ENCODE data around the gene GJB2.

The GJB2 gene

GRCh38 chr13:20191311-20192157, 1.2 kb downstream of the GJB2 start:
- Histone ChIP-seq H3K79me2 (ENCODE audit: insufficient read depth, low read length) (no peaks in the 10 kb centered on the region), H3K4me3 (ENCODE audit: low read length, poor library complexity, severe bottlenecking) (no peak overlapping the region), H3K27me3 (ENCODE audit: insufficient read depth, low read length, poor library complexity, severe bottlenecking) (no peaks in the 10 kb centered on the region), H2AFZ (ENCODE audit: low read length) (no peak overlapping the region), H3K36me3 (ENCODE audit: insufficient read depth, low read length) (no peaks in the 10 kb centered on the region), H3F3A (ENCODE audit: low read depth) (no peaks in the 10 kb centered on the region), H3K9me2 (replicated peaks; ENCODE audit: low read depth, low read length) (no peaks in the 10 kb centered on the region), H3K9ac (ENCODE audit: low read depth, low read length, poor library complexity, severe bottlenecking) (no peak overlapping the region), H4K20me1 (ENCODE audit: insufficient read depth, low read length, poor library complexity, severe bottlenecking) (no peaks in the 10 kb centered on the region), H3K4me2 (ENCODE audit: low read depth, low read length, poor library complexity, severe bottlenecking) (no peak overlapping the region), H3K9me3 (ENCODE audit: insufficient read depth, low read depth, low read length) (no peaks in the 10 kb centered on the region), H3K4me1 (ENCODE audit: insufficient read depth, low read length, poor library complexity, severe bottlenecking) (no peaks in the 10 kb centered on the region)
- TF ChIP-seq, protein P1, sequence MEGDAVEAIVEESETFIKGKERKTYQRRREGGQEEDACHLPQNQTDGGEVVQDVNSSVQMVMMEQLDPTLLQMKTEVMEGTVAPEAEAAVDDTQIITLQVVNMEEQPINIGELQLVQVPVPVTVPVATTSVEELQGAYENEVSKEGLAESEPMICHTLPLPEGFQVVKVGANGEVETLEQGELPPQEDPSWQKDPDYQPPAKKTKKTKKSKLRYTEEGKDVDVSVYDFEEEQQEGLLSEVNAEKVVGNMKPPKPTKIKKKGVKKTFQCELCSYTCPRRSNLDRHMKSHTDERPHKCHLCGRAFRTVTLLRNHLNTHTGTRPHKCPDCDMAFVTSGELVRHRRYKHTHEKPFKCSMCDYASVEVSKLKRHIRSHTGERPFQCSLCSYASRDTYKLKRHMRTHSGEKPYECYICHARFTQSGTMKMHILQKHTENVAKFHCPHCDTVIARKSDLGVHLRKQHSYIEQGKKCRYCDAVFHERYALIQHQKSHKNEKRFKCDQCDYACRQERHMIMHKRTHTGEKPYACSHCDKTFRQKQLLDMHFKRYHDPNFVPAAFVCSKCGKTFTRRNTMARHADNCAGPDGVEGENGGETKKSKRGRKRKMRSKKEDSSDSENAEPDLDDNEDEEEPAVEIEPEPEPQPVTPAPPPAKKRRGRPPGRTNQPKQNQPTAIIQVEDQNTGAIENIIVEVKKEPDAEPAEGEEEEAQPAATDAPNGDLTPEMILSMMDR (conservative IDR thresholded peaks at IDR 0.05; ENCODE audit: low read length) = no peak
- no peak for TF ChIP-seq EZH2phosphoT487 (IDR thresholded peaks at IDR 0.05; ENCODE audit: borderline replicate concordance)

DNA sequence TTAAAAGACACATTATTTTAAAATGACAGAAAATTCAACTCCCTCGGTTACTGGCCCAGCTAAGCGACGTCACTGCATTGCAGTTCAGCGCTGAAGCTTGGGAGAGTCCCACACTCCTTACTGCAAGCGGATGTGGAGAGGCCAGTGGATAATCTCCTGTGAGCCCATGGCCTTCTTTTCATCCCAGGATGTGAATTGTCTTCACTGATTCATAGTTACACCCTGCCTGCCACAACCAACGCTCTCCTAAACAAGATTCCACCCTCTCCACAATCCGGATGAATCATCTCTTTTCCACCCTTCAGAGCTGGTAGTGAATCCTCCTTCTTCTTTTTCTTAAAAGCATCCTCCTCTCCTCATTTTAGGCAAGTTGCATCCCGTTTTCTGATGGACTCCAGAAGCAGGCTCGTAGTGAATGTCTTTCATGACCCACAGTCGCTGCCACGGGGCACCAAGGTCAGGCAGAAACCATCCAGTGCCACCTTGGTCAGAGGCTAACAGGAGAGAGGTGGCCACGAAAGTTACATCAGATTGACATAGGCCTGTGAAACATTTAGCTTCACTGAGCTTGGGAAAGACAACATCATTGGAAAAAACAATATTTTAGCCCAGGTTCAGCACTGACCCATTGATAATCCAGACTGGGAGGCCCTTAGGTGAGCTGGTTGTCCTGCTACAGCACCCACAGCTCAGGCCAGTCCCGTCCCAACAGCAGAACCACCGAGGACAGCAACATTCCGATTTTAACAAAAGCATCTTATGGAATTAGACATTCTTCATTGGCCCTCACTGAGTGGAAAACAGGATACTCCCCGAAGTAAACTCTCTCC, 2.0 kb downstream of the GJB2 start:
- Histone ChIP-seq H3K79me2 (ENCODE audit: insufficient read depth, low read length) (no peaks in the 10 kb centered on the region), H3F3A (ENCODE audit: low read depth) (no peaks in the 10 kb centered on the region), H3K4me3 (ENCODE audit: low read length, poor library complexity, severe bottlenecking) (no peak overlapping the region), H3K9ac (ENCODE audit: low read depth, low read length, poor library complexity, severe bottlenecking) (no peak overlapping the region), H3K9me2 (replicated peaks; ENCODE audit: low read depth, low read length) (no peaks in the 10 kb centered on the region), H3K27me3 (ENCODE audit: insufficient read depth, low read length, poor library complexity, severe bottlenecking) (no peaks in the 10 kb centered on the region), H2AFZ (ENCODE audit: low read length) (no peak overlapping the region), H4K20me1 (ENCODE audit: insufficient read depth, low read length, poor library complexity, severe bottlenecking) (no peaks in the 10 kb centered on the region), H3K36me3 (ENCODE audit: insufficient read depth, low read length) (no peaks in the 10 kb centered on the region), H3K9me3 (ENCODE audit: insufficient read depth, low read depth, low read length) (no peaks in the 10 kb centered on the region), H3K4me1 (ENCODE audit: insufficient read depth, low read length, poor library complexity, severe bottlenecking) (no peaks in the 10 kb centered on the region), H3K4me2 (ENCODE audit: low read depth, low read length, poor library complexity, severe bottlenecking) (no peak overlapping the region)
- TF ChIP-seq, protein P1 (conservative IDR thresholded peaks at IDR 0.05; ENCODE audit: low read length) = no peak
- TF ChIP-seq EZH2phosphoT487 (IDR thresholded peaks at IDR 0.05; ENCODE audit: borderline replicate concordance) = no peak

DNA sequence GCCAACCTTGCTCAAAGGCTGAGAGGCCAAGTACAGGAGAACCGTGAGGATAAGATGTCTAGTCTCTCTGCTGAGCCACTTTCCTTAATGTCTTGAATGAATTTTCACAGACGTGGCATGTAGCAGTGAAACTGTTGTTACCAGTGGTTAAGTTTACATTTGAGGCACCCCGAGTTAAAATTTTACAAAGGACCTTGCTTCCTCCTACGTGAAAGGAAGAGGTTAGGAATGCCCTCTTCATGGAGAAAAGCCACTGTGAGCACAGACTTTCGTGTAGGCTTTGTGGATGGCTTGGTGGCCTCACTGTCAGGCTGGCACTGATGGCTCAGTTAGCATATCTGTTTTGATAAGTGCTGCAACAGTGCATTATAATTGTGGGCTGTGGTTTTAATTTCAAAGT, 2.7 kb downstream of the GJB2 start:
- Histone ChIP-seq H3K36me3 (ENCODE audit: insufficient read depth, low read length) (no peaks in the 10 kb centered on the region), H3K79me2 (ENCODE audit: insufficient read depth, low read length) (no peaks in the 10 kb centered on the region), H3K4me3 (ENCODE audit: low read length, poor library complexity, severe bottlenecking) (no peak overlapping the region), H3K4me1 (ENCODE audit: insufficient read depth, low read length, poor library complexity, severe bottlenecking) (no peaks in the 10 kb centered on the region), H2AFZ (ENCODE audit: low read length) (no peak overlapping the region), H3K9ac (ENCODE audit: low read depth, low read length, poor library complexity, severe bottlenecking) (no peak overlapping the region), H3K9me3 (ENCODE audit: insufficient read depth, low read depth, low read length) (no peaks in the 10 kb centered on the region), H3K4me2 (ENCODE audit: low read depth, low read length, poor library complexity, severe bottlenecking) (no peak overlapping the region), H3K27me3 (ENCODE audit: insufficient read depth, low read length, poor library complexity, severe bottlenecking) (no peaks in the 10 kb centered on the region), H3K9me2 (replicated peaks; ENCODE audit: low read depth, low read length) (no peaks in the 10 kb centered on the region), H3F3A (ENCODE audit: low read depth) (no peaks in the 10 kb centered on the region), H4K20me1 (ENCODE audit: insufficient read depth, low read length, poor library complexity, severe bottlenecking) (no peaks in the 10 kb centered on the region)
- TF ChIP-seq, protein P1 (conservative IDR thresholded peaks at IDR 0.05; ENCODE audit: low read length) = no peak
- TF ChIP-seq EZH2phosphoT487 (IDR thresholded peaks at IDR 0.05; ENCODE audit: borderline replicate concordance) = no peak

Data from Loucy (cell line).